AG09309 (cell line): Measurements from ENCODE around the gene SVIL.
"Not testable (repeated sequence)": the region's sequence is repeated elsewhere in the genome, so short reads cannot be mapped to it uniquely, and the experiment has no call there.

Source experiments
- DNase-seq: peaks from one replicate; pipeline ENCODE4 v3.0.0-alpha.2; 2010; ENCODE audit warnings: low read depth
- H3K4me3 ChIP-seq: 2 replicates; pipeline ENCODE4 v1.5.1; 2011; ENCODE audit warnings: mild to moderate bottlenecking, low read depth, low read length, moderate library complexity; ENCODE audit not compliant: control insufficient read depth
- CTCF ChIP-seq: IDR thresholded peaks from 2 replicates; pipeline ENCODE4 v1.5.1; 2011; ENCODE audit warnings: mild to moderate bottlenecking, low read depth, low read length, inconsistent platforms; ENCODE audit not compliant: insufficient read depth, control insufficient read depth; ENCODE audit errors: missing control alignments

SVIL gene

GRCh38 chr10:29514306-29514705 lies 120.5 kb downstream of the SVIL start:
- no peak overlapping the region for H3K4me3 ChIP-seq
- no peak for DNase-seq
- TF ChIP-seq CTCF = no peak

- DNase-seq = no peak
- TF ChIP-seq CTCF = no peak
- no peak overlapping the region for H3K4me3 ChIP-seq
Observed at GRCh38 chr10:29512425-29512974, 122.3 kb downstream of the SVIL start.

- H3K4me3 ChIP-seq, DNase-seq: not testable (repeated sequence)
Observed at GRCh38 chr10:29511806-29512205, 123.0 kb downstream of the SVIL start.

- not testable (repeated sequence) for H3K4me3 ChIP-seq, DNase-seq
Observed at GRCh38 chr10:29510483-29511157, 124.2 kb downstream of the SVIL start.

GRCh38 chr10:29508554-29509244 lies 126.1 kb downstream of the SVIL start:
- DNase-seq = no peak
- no peak overlapping the region for H3K4me3 ChIP-seq
- TF ChIP-seq CTCF = no peak

GRCh38 chr10:29507750-29508149 lies 127.0 kb downstream of the SVIL start:
- not testable (repeated sequence) for DNase-seq, H3K4me3 ChIP-seq

GRCh38 chr10:29506324-29506921 lies 128.3 kb downstream of the SVIL start:
- H3K4me3 ChIP-seq, DNase-seq: not testable (repeated sequence)

- no peak for TF ChIP-seq CTCF
- H3K4me3 ChIP-seq = no peak overlapping the region
- no peak for DNase-seq
Observed at GRCh38 chr10:29502351-29502750, 132.4 kb downstream of the SVIL start.
